ENCODE data around the gene FCHSD2. TPM values are rescaled to one million over a fixed set of nuclear protein-coding genes. Genes with fewer than 3 reads are reported as not detected.

The FCHSD2 gene
- polyA plus RNA-seq, 1 donor (not counting 4 experiments of a cell fraction or from before 2014, with no cell fraction given): 14.2 TPM

DNA sequence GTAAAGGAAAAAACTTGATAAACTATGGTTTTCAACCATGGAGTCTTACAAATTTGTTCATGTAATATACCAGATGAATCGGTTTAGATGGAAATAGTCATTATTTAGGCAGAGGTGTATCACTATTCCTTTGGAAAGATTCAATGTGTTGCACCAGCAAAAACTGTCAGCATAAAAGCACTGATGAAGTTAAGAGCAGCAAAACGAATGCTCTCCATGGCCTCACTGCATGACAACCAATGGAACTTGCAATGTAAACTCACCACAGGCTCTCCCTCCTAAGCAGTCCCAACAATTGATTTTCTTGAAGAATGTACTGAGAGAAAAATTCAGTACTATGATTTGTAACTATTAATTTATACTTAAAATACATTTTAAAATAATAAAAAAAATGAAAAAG is 139.9 kb downstream of the FCHSD2 start:
- no peaks in the 10 kb centered on the region for H4K20me1 ChIP-seq (ENCODE audit: control insufficient read depth, extremely low read depth, insufficient read depth, low read length)
- no peak for FAIRE-seq
- no peaks in the 10 kb centered on the region for H3K79me2 ChIP-seq (ENCODE audit: control insufficient read depth, insufficient read depth, low read length)
- no peaks in the 10 kb centered on the region for H3K9me3 ChIP-seq (ENCODE audit: control insufficient read depth, low read depth, low read length)
- no peak overlapping the region for H3K4me2 ChIP-seq (ENCODE audit: control insufficient read depth, extremely low read depth, insufficient read depth, low read depth, low read length)
- H3K9ac ChIP-seq (ENCODE audit: control insufficient read depth, extremely low read depth, insufficient read depth, low read length): no peak overlapping the region
- no peak overlapping the region for H2AFZ ChIP-seq (ENCODE audit: control insufficient read depth, low read length)
- dilution Hi-C loops (cut with MboI; ENCODE audit: extremely low pct_ligation_motif_present, low sequenced_read_pairs): no loop called here
- H3K27me3 ChIP-seq (ENCODE audit: control insufficient read depth, extremely low read depth, insufficient read depth, low read length): no peaks in the 10 kb centered on the region
- H3K27ac ChIP-seq (ENCODE audit: control insufficient read depth, insufficient read depth, low read length): no peak overlapping the region
- H3K4me3 ChIP-seq (ENCODE audit: control insufficient read depth in 2 of 3, extremely low read depth in 1 of 3, insufficient read depth in 2 of 3, low read depth in 1 of 3, low read length in 3 of 3): no peak overlapping the region
- no peaks in the 10 kb centered on the region for H3K36me3 ChIP-seq (ENCODE audit: control insufficient read depth in 2 of 2, extremely low read depth in 1 of 2, insufficient read depth in 2 of 2, low read length in 2 of 2)
- no peak for TF ChIP-seq EZH2 (IDR thresholded peaks at IDR 0.05; ENCODE audit: low read length)
- TF ChIP-seq, protein P1, sequence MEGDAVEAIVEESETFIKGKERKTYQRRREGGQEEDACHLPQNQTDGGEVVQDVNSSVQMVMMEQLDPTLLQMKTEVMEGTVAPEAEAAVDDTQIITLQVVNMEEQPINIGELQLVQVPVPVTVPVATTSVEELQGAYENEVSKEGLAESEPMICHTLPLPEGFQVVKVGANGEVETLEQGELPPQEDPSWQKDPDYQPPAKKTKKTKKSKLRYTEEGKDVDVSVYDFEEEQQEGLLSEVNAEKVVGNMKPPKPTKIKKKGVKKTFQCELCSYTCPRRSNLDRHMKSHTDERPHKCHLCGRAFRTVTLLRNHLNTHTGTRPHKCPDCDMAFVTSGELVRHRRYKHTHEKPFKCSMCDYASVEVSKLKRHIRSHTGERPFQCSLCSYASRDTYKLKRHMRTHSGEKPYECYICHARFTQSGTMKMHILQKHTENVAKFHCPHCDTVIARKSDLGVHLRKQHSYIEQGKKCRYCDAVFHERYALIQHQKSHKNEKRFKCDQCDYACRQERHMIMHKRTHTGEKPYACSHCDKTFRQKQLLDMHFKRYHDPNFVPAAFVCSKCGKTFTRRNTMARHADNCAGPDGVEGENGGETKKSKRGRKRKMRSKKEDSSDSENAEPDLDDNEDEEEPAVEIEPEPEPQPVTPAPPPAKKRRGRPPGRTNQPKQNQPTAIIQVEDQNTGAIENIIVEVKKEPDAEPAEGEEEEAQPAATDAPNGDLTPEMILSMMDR (optimal IDR thresholded peaks at IDR 0.05 in 1 of 3, IDR thresholded peaks at IDR 0.05 in 1 of 3, conservative IDR thresholded peaks at IDR 0.05 in 1 of 3; ENCODE audit: extremely low read depth in 1 of 3, insufficient read depth in 2 of 3, low read length in 3 of 3): no peak
- no peak for DNase-seq (ENCODE audit: low read depth, low spot score)
- H3K9me1 ChIP-seq (ENCODE audit: control insufficient read depth, extremely low read depth, insufficient read depth, low read length): no peaks in the 10 kb centered on the region
- H3K4me1 ChIP-seq (ENCODE audit: control insufficient read depth, extremely low read depth, insufficient read depth, low read length): no peaks in the 10 kb centered on the region

DNA sequence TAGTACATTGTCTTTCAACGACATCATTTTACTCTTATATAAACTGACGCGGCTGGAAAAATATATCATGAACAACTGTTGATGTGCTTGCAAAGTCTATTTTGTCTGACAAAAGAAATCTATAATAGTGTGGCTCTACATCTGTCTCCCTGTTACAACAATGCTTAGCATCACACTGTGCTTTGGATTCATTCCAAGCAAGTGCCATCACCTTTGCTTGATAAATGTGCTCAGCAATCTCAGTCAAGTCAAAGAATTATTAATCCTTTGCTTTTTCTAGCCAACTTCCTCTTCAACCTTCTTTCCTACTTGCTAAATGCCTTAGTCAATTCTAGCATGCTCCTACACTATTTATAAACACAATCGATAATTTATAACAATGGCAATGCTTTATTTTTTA is 140.5 kb downstream of the FCHSD2 start:
- Histone ChIP-seq H3K9me1 (ENCODE audit: control insufficient read depth, extremely low read depth, insufficient read depth, low read length) (no peaks in the 10 kb centered on the region), H3K27me3 (ENCODE audit: control insufficient read depth, extremely low read depth, insufficient read depth, low read length) (no peaks in the 10 kb centered on the region), H3K27ac (ENCODE audit: control insufficient read depth, insufficient read depth, low read length) (no peak overlapping the region), H3K4me3 (ENCODE audit: control insufficient read depth in 2 of 3, extremely low read depth in 1 of 3, insufficient read depth in 2 of 3, low read depth in 1 of 3, low read length in 3 of 3) (no peak overlapping the region), H3K4me2 (ENCODE audit: control insufficient read depth, extremely low read depth, insufficient read depth, low read depth, low read length) (no peak overlapping the region), H4K20me1 (ENCODE audit: control insufficient read depth, extremely low read depth, insufficient read depth, low read length) (no peaks in the 10 kb centered on the region), H3K36me3 (ENCODE audit: control insufficient read depth in 2 of 2, extremely low read depth in 1 of 2, insufficient read depth in 2 of 2, low read length in 2 of 2) (no peaks in the 10 kb centered on the region), H2AFZ (ENCODE audit: control insufficient read depth, low read length) (no peak overlapping the region), H3K9ac (ENCODE audit: control insufficient read depth, extremely low read depth, insufficient read depth, low read length) (no peak overlapping the region), H3K79me2 (ENCODE audit: control insufficient read depth, insufficient read depth, low read length) (no peaks in the 10 kb centered on the region), H3K9me3 (ENCODE audit: control insufficient read depth, low read depth, low read length) (no peaks in the 10 kb centered on the region), H3K4me1 (ENCODE audit: control insufficient read depth, extremely low read depth, insufficient read depth, low read length) (no peaks in the 10 kb centered on the region)
- TF ChIP-seq, protein P1 (optimal IDR thresholded peaks at IDR 0.05 in 1 of 3, IDR thresholded peaks at IDR 0.05 in 1 of 3, conservative IDR thresholded peaks at IDR 0.05 in 1 of 3; ENCODE audit: extremely low read depth in 1 of 3, insufficient read depth in 2 of 3, low read length in 3 of 3): no peak
- TF ChIP-seq EZH2 (IDR thresholded peaks at IDR 0.05; ENCODE audit: low read length): no peak
- no peak for DNase-seq (ENCODE audit: low read depth, low spot score)
- dilution Hi-C loops (cut with MboI; ENCODE audit: extremely low pct_ligation_motif_present, low sequenced_read_pairs): no loop called here
- no peak for FAIRE-seq
